Measurements from ENCODE around the gene LRRC3.

Gene LRRC3

GRCh38 chr21:44423941-44424607 is 31.2 kb upstream of the LRRC3 start:
- no peak for DNase-seq (ENCODE audit: low read depth)

- no peak for DNase-seq (ENCODE audit: low read depth)
These were observed 30.6 kb upstream of the LRRC3 start for GRCh38 chr21:44424608-44425306.

GRCh38 chr21:44425307-44425894 is 29.9 kb upstream of the LRRC3 start:
- DNase-seq (ENCODE audit: low read depth), result no peak

GRCh38 chr21:44425895-44426662 is 29.2 kb upstream of the LRRC3 start:
- DNase-seq (ENCODE audit: low read depth), result no peak

GRCh38 chr21:44426663-44427191 is 28.6 kb upstream of the LRRC3 start:
- DNase-seq (ENCODE audit: low read depth), result no peak

- DNase-seq (ENCODE audit: low read depth), result no peak
These were observed 27.8 kb upstream of the LRRC3 start for GRCh38 chr21:44427241-44428120.

- no peak for DNase-seq (ENCODE audit: low read depth)
These were observed 26.9 kb upstream of the LRRC3 start for GRCh38 chr21:44428281-44428960.

GRCh38 chr21:44429894-44430293 is 25.4 kb upstream of the LRRC3 start:
- DNase-seq (ENCODE audit: low read depth), result no peak

- DNase-seq (ENCODE audit: low read depth), result no peak
These were observed 24.0 kb upstream of the LRRC3 start for GRCh38 chr21:44431300-44431699.

- no peak for DNase-seq (ENCODE audit: low read depth)
These were observed 22.2 kb upstream of the LRRC3 start for GRCh38 chr21:44432841-44433790.

GRCh38 chr21:44433791-44434567 is 21.3 kb upstream of the LRRC3 start:
- no peak for DNase-seq (ENCODE audit: low read depth)

- no peak for DNase-seq (ENCODE audit: low read depth)
These were observed 20.8 kb upstream of the LRRC3 start for GRCh38 chr21:44434568-44434925.

GRCh38 chr21:44434936-44435635 is 20.2 kb upstream of the LRRC3 start:
- no peak for DNase-seq (ENCODE audit: low read depth)

GRCh38 chr21:44436111-44436611 is 19.1 kb upstream of the LRRC3 start:
- DNase-seq (ENCODE audit: low read depth), result no peak

- no peak for DNase-seq (ENCODE audit: low read depth)
These were observed 18.4 kb upstream of the LRRC3 start for GRCh38 chr21:44436958-44437357.

GRCh38 chr21:44437371-44437695 is 18.0 kb upstream of the LRRC3 start:
- DNase-seq (ENCODE audit: low read depth), result no peak

- no peak for DNase-seq (ENCODE audit: low read depth)
These were observed 17.4 kb upstream of the LRRC3 start for GRCh38 chr21:44437696-44438431.
